Liver (tissue), 3 donors: ENCODE data around the gene OSER1.

Experiments used
- FOXA1 ChIP-seq: IDR thresholded peaks from 2 replicates; pipeline ENCODE4 v1.6.1; 2016; ENCODE audit warnings: antibody characterized with exemption
- GABPA ChIP-seq, 2 donors: IDR thresholded peaks in 1 of 2; conservative IDR thresholded peaks in 1 of 2; 2 replicates each; pipeline ENCODE4 v1.6.1; 2016; ENCODE audit warnings: antibody characterized with exemption in 2 of 2, mild to moderate bottlenecking in 1 of 2, moderate library complexity in 1 of 2
- JUND ChIP-seq, 2 donors: IDR thresholded peaks; 2 replicates each; pipeline ENCODE4 v1.6.1; 2016; ENCODE audit warnings: antibody characterized with exemption in 2 of 2
- MAX ChIP-seq: IDR thresholded peaks from 2 replicates; pipeline ENCODE4 v1.6.1; 2016; ENCODE audit warnings: antibody characterized with exemption
- NR2F2 ChIP-seq: IDR thresholded peaks from 2 replicates; pipeline ENCODE4 v1.6.1; 2016; ENCODE audit warnings: antibody characterized with exemption
- RAD21 ChIP-seq, 2 donors: IDR thresholded peaks; 2 replicates each; pipeline ENCODE4 v1.6.1; 2016; ENCODE audit warnings: antibody characterized with exemption in 2 of 2, mild to moderate bottlenecking in 2 of 2
- REST ChIP-seq: IDR thresholded peaks from 2 replicates; pipeline ENCODE4 v1.6.1; 2016; ENCODE audit warnings: antibody characterized with exemption, mild to moderate bottlenecking
- RXRA ChIP-seq, 2 donors: IDR thresholded peaks; 2 replicates each; pipeline ENCODE4 v1.6.1; 2017 to 2018; ENCODE audit warnings: antibody characterized with exemption in 2 of 2, mild to moderate bottlenecking in 1 of 2
- SP1 ChIP-seq: IDR thresholded peaks from 2 replicates; pipeline ENCODE4 v1.6.1; 2018; ENCODE audit warnings: antibody characterized with exemption, mild to moderate bottlenecking
- YY1 ChIP-seq: IDR thresholded peaks from 2 replicates; pipeline ENCODE4 v1.6.1; 2016; ENCODE audit warnings: antibody characterized with exemption, mild to moderate bottlenecking
- TF ChIP-seq, protein P1 (sequence below): fragments of 150-350 bp; IDR thresholded peaks from 2 replicates; pipeline ENCODE4 v1.5.1; 2017; ENCODE audit warnings: improper control_type of control experiment, low read depth, low read length; ENCODE audit not compliant: missing input control
- TF ChIP-seq, protein P2 (sequence below): IDR thresholded peaks from 2 replicates; pipeline ENCODE4 v1.6.1; 2016; ENCODE audit warnings: antibody characterized with exemption
- donor health status: healthy.
- donor health status: healthy.

GRCh38 chr20:44171775-44172571 is 38.6 kb downstream of the OSER1 start:
- TF ChIP-seq, protein P1, sequence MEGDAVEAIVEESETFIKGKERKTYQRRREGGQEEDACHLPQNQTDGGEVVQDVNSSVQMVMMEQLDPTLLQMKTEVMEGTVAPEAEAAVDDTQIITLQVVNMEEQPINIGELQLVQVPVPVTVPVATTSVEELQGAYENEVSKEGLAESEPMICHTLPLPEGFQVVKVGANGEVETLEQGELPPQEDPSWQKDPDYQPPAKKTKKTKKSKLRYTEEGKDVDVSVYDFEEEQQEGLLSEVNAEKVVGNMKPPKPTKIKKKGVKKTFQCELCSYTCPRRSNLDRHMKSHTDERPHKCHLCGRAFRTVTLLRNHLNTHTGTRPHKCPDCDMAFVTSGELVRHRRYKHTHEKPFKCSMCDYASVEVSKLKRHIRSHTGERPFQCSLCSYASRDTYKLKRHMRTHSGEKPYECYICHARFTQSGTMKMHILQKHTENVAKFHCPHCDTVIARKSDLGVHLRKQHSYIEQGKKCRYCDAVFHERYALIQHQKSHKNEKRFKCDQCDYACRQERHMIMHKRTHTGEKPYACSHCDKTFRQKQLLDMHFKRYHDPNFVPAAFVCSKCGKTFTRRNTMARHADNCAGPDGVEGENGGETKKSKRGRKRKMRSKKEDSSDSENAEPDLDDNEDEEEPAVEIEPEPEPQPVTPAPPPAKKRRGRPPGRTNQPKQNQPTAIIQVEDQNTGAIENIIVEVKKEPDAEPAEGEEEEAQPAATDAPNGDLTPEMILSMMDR = no peak
- TF ChIP-seq REST = no peak
- TF ChIP-seq MAX = no peak
- no peak for TF ChIP-seq SP1
- TF ChIP-seq JUND (IDR thresholded peaks at IDR 0.05) = no peak
- no peak for TF ChIP-seq NR2F2
- no peak for TF ChIP-seq RAD21 (IDR thresholded peaks at IDR 0.05)
- TF ChIP-seq GABPA (IDR thresholded peaks at IDR 0.05 in 1 of 2, conservative IDR thresholded peaks at IDR 0.05 in 1 of 2) = no peak
- no peak for TF ChIP-seq YY1
- no peak for TF ChIP-seq RXRA (IDR thresholded peaks at IDR 0.05)
- no peak for TF ChIP-seq FOXA1
- TF ChIP-seq, protein P2, sequence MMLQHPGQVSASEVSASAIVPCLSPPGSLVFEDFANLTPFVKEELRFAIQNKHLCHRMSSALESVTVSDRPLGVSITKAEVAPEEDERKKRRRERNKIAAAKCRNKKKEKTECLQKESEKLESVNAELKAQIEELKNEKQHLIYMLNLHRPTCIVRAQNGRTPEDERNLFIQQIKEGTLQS = no peak
